PFSK-1 (cell line): ENCODE results near the gene BAZ2B.

Experiments
- FOXP2 ChIP-seq: optimal IDR thresholded peaks from 2 replicates; pipeline ENCODE3; 2011; ENCODE audit warnings: borderline replicate concordance, control low read depth, inconsistent platforms; ENCODE audit not compliant: insufficient read depth; ENCODE audit errors: extremely low read length, extremely low read depth
- POLR2AphosphoS5 ChIP-seq: IDR thresholded peaks from 2 replicates; pipeline ENCODE4 v1.6.1; 2012; ENCODE audit warnings: low read depth, mild to moderate bottlenecking, control low read depth, low read length, moderate library complexity
- REST ChIP-seq, 2 experiments: IDR thresholded peaks; 2 replicates each; pipeline versions ENCODE4 v1.6.1 to v1.8.0; 2011 to 2012; ENCODE audit warnings: low read depth in 2 of 2, low read length in 2 of 2, control low read depth in 1 of 2, inconsistent platforms in 1 of 2, mild to moderate bottlenecking in 1 of 2, moderate library complexity in 1 of 2; ENCODE audit not compliant: insufficient read depth in 1 of 2
- SIN3A ChIP-seq: IDR thresholded peaks from 2 replicates; pipeline ENCODE4 v1.6.1; 2012; ENCODE audit warnings: mild to moderate bottlenecking, low read length, moderate library complexity, borderline replicate concordance; ENCODE audit not compliant: insufficient read depth
- TAF1 ChIP-seq: IDR thresholded peaks from 2 replicates; pipeline ENCODE4 v1.6.1; 2012; ENCODE audit warnings: low read length, control low read depth, borderline replicate concordance; ENCODE audit not compliant: insufficient read depth

The BAZ2B gene

DNA sequence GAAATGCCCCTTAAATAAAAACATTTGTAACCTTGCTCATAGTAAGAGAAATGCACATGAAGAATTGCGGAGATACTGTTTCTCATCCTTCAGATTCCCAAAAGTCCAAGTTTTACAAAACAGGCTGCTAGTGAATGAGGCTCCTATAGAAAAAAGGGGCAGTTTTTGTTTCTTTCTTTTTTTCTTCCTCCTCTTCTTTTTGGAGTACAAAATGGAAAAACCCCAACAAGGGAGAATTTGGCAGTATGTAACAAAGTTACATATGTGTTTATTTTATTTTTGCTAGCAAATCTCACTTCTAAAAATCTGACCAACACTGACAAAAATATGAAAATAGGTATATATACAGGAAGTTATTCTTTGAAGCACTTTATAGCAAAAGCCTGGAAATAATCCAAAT lies 7.1 kb upstream of the BAZ2B start:
- no peak for TF ChIP-seq FOXP2

DNA sequence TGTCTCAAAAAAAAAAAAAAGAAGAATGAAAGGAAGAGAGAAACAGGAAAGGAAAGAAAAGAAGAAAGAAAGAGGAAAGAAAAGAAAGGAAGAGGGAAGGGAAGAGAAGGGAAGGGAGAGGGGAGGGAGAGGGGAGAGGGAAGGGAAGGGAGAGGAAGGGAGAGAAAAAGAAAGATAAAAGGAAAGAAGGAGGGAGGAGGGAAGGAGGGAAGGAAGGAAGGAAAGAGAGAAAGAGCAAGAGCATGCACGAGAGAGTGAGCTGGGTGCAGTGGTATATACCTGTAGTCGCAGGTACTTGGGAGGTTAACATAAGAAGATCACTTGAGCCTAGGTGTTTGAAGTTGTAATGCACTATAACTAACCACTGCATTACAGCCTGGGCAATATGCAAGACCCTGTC lies 6.6 kb upstream of the BAZ2B start:
- no peak for TF ChIP-seq SIN3A
- TF ChIP-seq TAF1, result no peak
- no peak for TF ChIP-seq POLR2AphosphoS5
- no peak for TF ChIP-seq FOXP2
- TF ChIP-seq REST (IDR thresholded peaks at IDR 0.05; ENCODE audit: insufficient read depth in 1 of 2, low read depth in 2 of 2, low read length in 2 of 2), result no peak

GRCh38 chr2:159620796-159621195 lies 4.4 kb upstream of the BAZ2B start:
- TF ChIP-seq SIN3A, result no peak
- TF ChIP-seq FOXP2, result no peak
- no peak for TF ChIP-seq REST (IDR thresholded peaks at IDR 0.05; ENCODE audit: insufficient read depth in 1 of 2, low read depth in 2 of 2, low read length in 2 of 2)
- TF ChIP-seq TAF1, result no peak
- TF ChIP-seq POLR2AphosphoS5, result no peak

GRCh38 chr2:159617646-159618045 lies 1.3 kb upstream of the BAZ2B start:
- TF ChIP-seq POLR2AphosphoS5 (no peak), REST (IDR thresholded peaks at IDR 0.05; ENCODE audit: insufficient read depth in 1 of 2, low read depth in 2 of 2, low read length in 2 of 2) (no peak), SIN3A (no peak), FOXP2 (no peak), TAF1 (no peak)

- TF ChIP-seq REST (IDR thresholded peaks at IDR 0.05; ENCODE audit: insufficient read depth in 1 of 2, low read depth in 2 of 2, low read length in 2 of 2) (no peak), POLR2AphosphoS5 (no peak), SIN3A (no peak)
Measured at GRCh38 chr2:159617100-159617499, 752 bp upstream of the BAZ2B start.
